BLaER1 treated with 17β-estradiol and CSF1 and Interleukin-3, amounts not matched to agents 10 nM and 100 nM (cell line): ENCODE results near the gene PFKP.

Experiments used
- H3K27ac ChIP-seq, 11 experiments: shearing (Covaris generic); formaldehyde crosslinking; 2 replicates each; pipeline ENCODE4 v1.8.1; 2022
- H3K27me3 ChIP-seq, 11 experiments: shearing (Covaris generic); formaldehyde crosslinking; 2 replicates each; pipeline ENCODE4 v1.8.1; 2022
- H3K36me3 ChIP-seq, 11 experiments: shearing (Covaris generic); formaldehyde crosslinking; 2 replicates each; pipeline ENCODE4 v1.8.1; 2022
- H3K4me1 ChIP-seq, 10 experiments: shearing (Covaris generic); formaldehyde crosslinking; 2 replicates each; pipeline ENCODE4 v1.8.1; 2022
- H3K4me2 ChIP-seq, 11 experiments: shearing (Covaris generic); formaldehyde crosslinking; 2 replicates each; pipeline ENCODE4 v1.8.1; 2022
- H3K4me3 ChIP-seq, 10 experiments: shearing (Covaris generic); formaldehyde crosslinking; 2 replicates each; pipeline ENCODE4 v1.8.1; 2022
- H3K9ac ChIP-seq, 11 experiments: shearing (Covaris generic); formaldehyde crosslinking; 2 replicates each; pipeline ENCODE4 v1.8.1; 2022
- H3K9me3 ChIP-seq, 11 experiments: shearing (Covaris generic); formaldehyde crosslinking; replicated peaks in 1 of 11; 2 replicates each; pipeline ENCODE4 v1.8.1; 2022
- H4K20me1 ChIP-seq, 11 experiments: shearing (Covaris generic); formaldehyde crosslinking; 2 replicates each; pipeline ENCODE4 v1.8.1; 2022
- Cebpa-rat ChIP-seq, 11 experiments: shearing (Covaris generic); IDR thresholded peaks; 2 replicates each; pipeline ENCODE4 v1.8.1; 2022

PFKP gene

GRCh38 chr10:3067118-3067858 is at the start of gene PFKP:
Gene PFKP (plus strand): TSS chr10:3067548. CDS start chr10:3067596, 48 bp downstream.
- no peak for TF ChIP-seq Cebpa-rat (IDR thresholded peaks at IDR 0.05)
- peak within 1 kb of the TSS; percentile 88 to 95 (median 94) for H3K4me2 ChIP-seq
- peaks cover 32 to 67% (median 64%) of the 10 kb centered on the region in 10 experiments for H3K4me1 ChIP-seq

GRCh38 chr10:3018247-3018646 is 49.1 kb upstream of the PFKP start:
- H3K4me2 ChIP-seq: no peak overlapping the region
- no peak overlapping the region for H3K9ac ChIP-seq
- H3K27ac ChIP-seq: no peak overlapping the region
- H3K9me3 ChIP-seq: peaks cover 0 to 18% (median 3%) of the 10 kb centered on the region in 11 experiments; a peak in 11 of 22 replicates
- no peak for TF ChIP-seq Cebpa-rat (IDR thresholded peaks at IDR 0.05)
- no peaks in the 10 kb centered on the region for H3K36me3 ChIP-seq
- H3K4me1 ChIP-seq: no peaks in the 10 kb centered on the region
- H4K20me1 ChIP-seq: no peaks in the 10 kb centered on the region
- H3K27me3 ChIP-seq: no peaks in the 10 kb centered on the region
- H3K4me3 ChIP-seq: no peak overlapping the region

More at GRCh38 chr10:3067118-3067858, at the start of gene PFKP:
- H3K4me3 ChIP-seq: peak within 1 kb of the TSS; percentile 84 to 100 (median 98)
- no peaks in the 10 kb centered on the region for H3K9me3 ChIP-seq
- peaks cover 12 to 26% (median 17%) of the 10 kb centered on the region in 11 experiments; a peak in 21 of 22 replicates for H3K27me3 ChIP-seq
- H3K9ac ChIP-seq: peak within 1 kb of the TSS; percentile 84 to 98 (median 92)
- peaks cover 9 to 66% (median 51%) of the 10 kb centered on the region in 11 experiments; a peak in 21 of 22 replicates for H4K20me1 ChIP-seq
- peak within 1 kb of the TSS; percentile 63 to 98 (median 94); a peak in 21 of 22 replicates for H3K27ac ChIP-seq
- peaks cover 8 to 31% (median 28%) of the 10 kb centered on the region in 11 experiments; a peak in 21 of 22 replicates for H3K36me3 ChIP-seq

- H3K4me2 ChIP-seq: no peak overlapping the region
- no peak for TF ChIP-seq Cebpa-rat (IDR thresholded peaks at IDR 0.05)
- no peaks in the 10 kb centered on the region for H3K27me3 ChIP-seq
- H3K27ac ChIP-seq: no peak overlapping the region
- H3K4me1 ChIP-seq: no peaks in the 10 kb centered on the region
- no peak overlapping the region for H3K4me3 ChIP-seq
- no peak overlapping the region for H3K9ac ChIP-seq
- peaks cover 0 to 20% (median 8%) of the 10 kb centered on the region in 11 experiments; a peak in 11 of 22 replicates for H3K9me3 ChIP-seq
- no peaks in the 10 kb centered on the region for H3K36me3 ChIP-seq
- H4K20me1 ChIP-seq: no peaks in the 10 kb centered on the region
Measured at GRCh38 chr10:3020311-3020710, 47.0 kb upstream of the PFKP start.

- H3K27ac ChIP-seq: no peak overlapping the region
- no peak for TF ChIP-seq Cebpa-rat (IDR thresholded peaks at IDR 0.05)
- no peak overlapping the region for H3K9ac ChIP-seq
- no peak overlapping the region for H3K4me2 ChIP-seq
- no peak overlapping the region for H3K4me3 ChIP-seq
- H3K36me3 ChIP-seq: no peaks in the 10 kb centered on the region
- no peaks in the 10 kb centered on the region for H3K4me1 ChIP-seq
- peaks cover 0 to 20% (median 8%) of the 10 kb centered on the region in 11 experiments; a peak in 11 of 22 replicates for H3K9me3 ChIP-seq
- no peaks in the 10 kb centered on the region for H3K27me3 ChIP-seq
- no peaks in the 10 kb centered on the region for H4K20me1 ChIP-seq
Measured at GRCh38 chr10:3020881-3021280, 46.5 kb upstream of the PFKP start.

GRCh38 chr10:3022027-3022426 is 45.3 kb upstream of the PFKP start:
- Histone ChIP-seq H3K36me3 (no peaks in the 10 kb centered on the region), H3K27me3 (no peaks in the 10 kb centered on the region), H3K9me3 (peaks cover 0 to 20% (median 8%) of the 10 kb centered on the region in 11 experiments; a peak in 11 of 22 replicates), H4K20me1 (no peaks in the 10 kb centered on the region), H3K4me1 (no peaks in the 10 kb centered on the region), H3K4me3 (no peak overlapping the region), H3K9ac (no peak overlapping the region), H3K27ac (no peak overlapping the region), H3K4me2 (no peak overlapping the region)
- TF ChIP-seq Cebpa-rat (IDR thresholded peaks at IDR 0.05): no peak

- no peak overlapping the region for H3K9ac ChIP-seq
- H3K27me3 ChIP-seq: 0 out of 22 replicates have a peak, but pooled peaks cover 0 to 4% (median 0%) of the 10 kb centered on the region in 11 experiments
- no peaks in the 10 kb centered on the region for H3K36me3 ChIP-seq
- peaks cover 0 to 20% (median 8%) of the 10 kb centered on the region in 11 experiments; a peak in 11 of 22 replicates for H3K9me3 ChIP-seq
- no peaks in the 10 kb centered on the region for H4K20me1 ChIP-seq
- no peak overlapping the region for H3K27ac ChIP-seq
- no peak overlapping the region for H3K4me2 ChIP-seq
- no peaks in the 10 kb centered on the region for H3K4me1 ChIP-seq
- TF ChIP-seq Cebpa-rat (IDR thresholded peaks at IDR 0.05): no peak
- no peak overlapping the region for H3K4me3 ChIP-seq
Measured at GRCh38 chr10:3023892-3024291, 43.5 kb upstream of the PFKP start.

GRCh38 chr10:3025026-3025683 is 42.2 kb upstream of the PFKP start:
- TF ChIP-seq Cebpa-rat (IDR thresholded peaks at IDR 0.05): no peak
- H3K27me3 ChIP-seq: 0 out of 22 replicates have a peak, but pooled peaks cover 0 to 11% (median 0%) of the 10 kb centered on the region in 11 experiments
- H3K27ac ChIP-seq: no peak overlapping the region
- no peak overlapping the region for H3K4me3 ChIP-seq
- no peaks in the 10 kb centered on the region for H4K20me1 ChIP-seq
- no peak overlapping the region for H3K9ac ChIP-seq
- H3K4me2 ChIP-seq: no peak overlapping the region
- H3K4me1 ChIP-seq: no peaks in the 10 kb centered on the region
- H3K36me3 ChIP-seq: no peaks in the 10 kb centered on the region
- peaks cover 0 to 13% (median 8%) of the 10 kb centered on the region in 11 experiments; a peak in 8 of 22 replicates for H3K9me3 ChIP-seq

GRCh38 chr10:3027866-3028265 is 39.5 kb upstream of the PFKP start:
- Histone ChIP-seq H3K9ac (no peak overlapping the region), H3K4me1 (no peaks in the 10 kb centered on the region), H3K27me3 (peaks cover 0 to 14% (median 0%) of the 10 kb centered on the region in 11 experiments; a peak in 1 of 22 replicates), H3K9me3 (peaks cover 0 to 13% (median 0%) of the 10 kb centered on the region in 11 experiments; a peak in 8 of 22 replicates), H3K36me3 (no peaks in the 10 kb centered on the region), H3K27ac (no peak overlapping the region), H4K20me1 (no peaks in the 10 kb centered on the region), H3K4me3 (no peak overlapping the region), H3K4me2 (no peak overlapping the region)
- TF ChIP-seq Cebpa-rat (IDR thresholded peaks at IDR 0.05): no peak

- Histone ChIP-seq H3K4me3 (no peak overlapping the region), H3K27me3 (peaks cover 0 to 18% (median 0%) of the 10 kb centered on the region in 11 experiments; a peak in 1 of 22 replicates), H3K9me3 (peaks cover 0 to 10% (median 0%) of the 10 kb centered on the region in 11 experiments; a peak in 7 of 22 replicates), H3K27ac (no peak overlapping the region), H3K4me2 (no peak overlapping the region), H4K20me1 (no peaks in the 10 kb centered on the region), H3K36me3 (no peaks in the 10 kb centered on the region), H3K9ac (no peak overlapping the region), H3K4me1 (peaks cover 0 to 2% (median 0%) of the 10 kb centered on the region in 10 experiments; a peak in 6 of 20 replicates)
- no peak for TF ChIP-seq Cebpa-rat (IDR thresholded peaks at IDR 0.05)
Measured at GRCh38 chr10:3028441-3028840, 38.9 kb upstream of the PFKP start.
